Measurements from ENCODE around the gene VANGL2.
"Not testable (repeated sequence)": the region's sequence is repeated elsewhere in the genome, so short reads cannot be mapped to it uniquely, and the experiment has no call there.

Gene VANGL2

GRCh38 chr1:160370561-160371345, 29.6 kb upstream of the VANGL2 start:
- Histone ChIP-seq H3K27ac (ENCODE audit: insufficient read depth, low read length, poor library complexity, severe bottlenecking) (no peak overlapping the region), H3K9me3 (ENCODE audit: control insufficient read depth, low read length) (no peaks in the 10 kb centered on the region), H3K4me1 (ENCODE audit: control insufficient read depth, insufficient read depth, low read length, poor library complexity, severe bottlenecking) (peaks cover under 1% of the 10 kb centered on the region), H3K27me3 (replicated peaks; ENCODE audit: control insufficient read depth, insufficient read depth, low read length, poor library complexity, severe bottlenecking) (no peaks in the 10 kb centered on the region), H3K4me3 (ENCODE audit: insufficient read depth, low read depth, low read length, poor library complexity, severe bottlenecking) (no peak overlapping the region), H3K36me3 (ENCODE audit: control insufficient read depth, insufficient read depth, low read length) (no peaks in the 10 kb centered on the region)
- DNase-seq = no peak

- H3K27me3 ChIP-seq (replicated peaks; ENCODE audit: control insufficient read depth, insufficient read depth, low read length, poor library complexity, severe bottlenecking) = no peaks in the 10 kb centered on the region
- peaks cover 6% of the 10 kb centered on the region for H3K4me1 ChIP-seq (ENCODE audit: control insufficient read depth, insufficient read depth, low read length, poor library complexity, severe bottlenecking)
- H3K9me3 ChIP-seq (ENCODE audit: control insufficient read depth, low read length) = no peaks in the 10 kb centered on the region
- no peaks in the 10 kb centered on the region for H3K36me3 ChIP-seq (ENCODE audit: control insufficient read depth, insufficient read depth, low read length)
- H3K4me3 ChIP-seq (ENCODE audit: insufficient read depth, low read depth, low read length, poor library complexity, severe bottlenecking) = no peak overlapping the region
- no peak for DNase-seq
- no peak overlapping the region for H3K27ac ChIP-seq (ENCODE audit: insufficient read depth, low read length, poor library complexity, severe bottlenecking)
Measured at GRCh38 chr1:160371346-160371631, 29.1 kb upstream of the VANGL2 start.

- no peak overlapping the region for H3K27ac ChIP-seq (ENCODE audit: insufficient read depth, low read length, poor library complexity, severe bottlenecking)
Measured at GRCh38 chr1:160371756-160372155, 28.6 kb upstream of the VANGL2 start.

GRCh38 chr1:160373696-160374095, 26.7 kb upstream of the VANGL2 start:
- peaks cover 8% of the 10 kb centered on the region for H3K4me1 ChIP-seq (ENCODE audit: control insufficient read depth, insufficient read depth, low read length, poor library complexity, severe bottlenecking)
- no peaks in the 10 kb centered on the region for H3K9me3 ChIP-seq (ENCODE audit: control insufficient read depth, low read length)
- no peaks in the 10 kb centered on the region for H3K27me3 ChIP-seq (replicated peaks; ENCODE audit: control insufficient read depth, insufficient read depth, low read length, poor library complexity, severe bottlenecking)
- H3K36me3 ChIP-seq (ENCODE audit: control insufficient read depth, insufficient read depth, low read length) = no peaks in the 10 kb centered on the region
- H3K4me3 ChIP-seq (ENCODE audit: insufficient read depth, low read depth, low read length, poor library complexity, severe bottlenecking) = no peak overlapping the region
- no peak overlapping the region for H3K27ac ChIP-seq (ENCODE audit: insufficient read depth, low read length, poor library complexity, severe bottlenecking)
- no peak for DNase-seq

More at GRCh38 chr1:160371756-160372155, 28.6 kb upstream of the VANGL2 start:
- DNase-seq = no peak
- Histone ChIP-seq H3K4me1 (ENCODE audit: control insufficient read depth, insufficient read depth, low read length, poor library complexity, severe bottlenecking) (peaks cover 8% of the 10 kb centered on the region), H3K4me3 (ENCODE audit: insufficient read depth, low read depth, low read length, poor library complexity, severe bottlenecking) (no peak overlapping the region), H3K36me3 (ENCODE audit: control insufficient read depth, insufficient read depth, low read length) (no peaks in the 10 kb centered on the region), H3K9me3 (ENCODE audit: control insufficient read depth, low read length) (no peaks in the 10 kb centered on the region), H3K27me3 (replicated peaks; ENCODE audit: control insufficient read depth, insufficient read depth, low read length, poor library complexity, severe bottlenecking) (no peaks in the 10 kb centered on the region)

GRCh38 chr1:160374306-160375110, 25.9 kb upstream of the VANGL2 start:
- no peaks in the 10 kb centered on the region for H3K9me3 ChIP-seq (ENCODE audit: control insufficient read depth, low read length)
- no peak overlapping the region for H3K27ac ChIP-seq (ENCODE audit: insufficient read depth, low read length, poor library complexity, severe bottlenecking)
- no peak for DNase-seq
- H3K4me3 ChIP-seq (ENCODE audit: insufficient read depth, low read depth, low read length, poor library complexity, severe bottlenecking) = no peak overlapping the region
- H3K36me3 ChIP-seq (ENCODE audit: control insufficient read depth, insufficient read depth, low read length) = no peaks in the 10 kb centered on the region
- H3K4me1 ChIP-seq (ENCODE audit: control insufficient read depth, insufficient read depth, low read length, poor library complexity, severe bottlenecking) = peaks cover 8% of the 10 kb centered on the region
- no peaks in the 10 kb centered on the region for H3K27me3 ChIP-seq (replicated peaks; ENCODE audit: control insufficient read depth, insufficient read depth, low read length, poor library complexity, severe bottlenecking)

GRCh38 chr1:160375788-160376524, 24.4 kb upstream of the VANGL2 start:
- Histone ChIP-seq H3K27ac (ENCODE audit: insufficient read depth, low read length, poor library complexity, severe bottlenecking) (no peak overlapping the region), H3K9me3 (ENCODE audit: control insufficient read depth, low read length) (no peaks in the 10 kb centered on the region), H3K4me3 (ENCODE audit: insufficient read depth, low read depth, low read length, poor library complexity, severe bottlenecking) (no peak overlapping the region), H3K4me1 (ENCODE audit: control insufficient read depth, insufficient read depth, low read length, poor library complexity, severe bottlenecking) (peaks cover 8% of the 10 kb centered on the region), H3K27me3 (replicated peaks; ENCODE audit: control insufficient read depth, insufficient read depth, low read length, poor library complexity, severe bottlenecking) (no peaks in the 10 kb centered on the region), H3K36me3 (ENCODE audit: control insufficient read depth, insufficient read depth, low read length) (no peaks in the 10 kb centered on the region)
- DNase-seq = no peak

- H3K36me3 ChIP-seq (ENCODE audit: control insufficient read depth, insufficient read depth, low read length) = no peaks in the 10 kb centered on the region
- no peaks in the 10 kb centered on the region for H3K9me3 ChIP-seq (ENCODE audit: control insufficient read depth, low read length)
- peak in 1 of 3 donors; percentile 14 for DNase-seq
- H3K27ac ChIP-seq (ENCODE audit: insufficient read depth, low read length, poor library complexity, severe bottlenecking) = no peak overlapping the region
- peaks cover 8% of the 10 kb centered on the region for H3K4me1 ChIP-seq (ENCODE audit: control insufficient read depth, insufficient read depth, low read length, poor library complexity, severe bottlenecking)
- no peak overlapping the region for H3K4me3 ChIP-seq (ENCODE audit: insufficient read depth, low read depth, low read length, poor library complexity, severe bottlenecking)
- no peaks in the 10 kb centered on the region for H3K27me3 ChIP-seq (replicated peaks; ENCODE audit: control insufficient read depth, insufficient read depth, low read length, poor library complexity, severe bottlenecking)
Measured at GRCh38 chr1:160376525-160377131, 23.7 kb upstream of the VANGL2 start.

- no peak for DNase-seq
- Histone ChIP-seq H3K27ac (ENCODE audit: insufficient read depth, low read length, poor library complexity, severe bottlenecking) (no peak overlapping the region), H3K27me3 (replicated peaks; ENCODE audit: control insufficient read depth, insufficient read depth, low read length, poor library complexity, severe bottlenecking) (no peaks in the 10 kb centered on the region), H3K4me3 (ENCODE audit: insufficient read depth, low read depth, low read length, poor library complexity, severe bottlenecking) (no peak overlapping the region), H3K9me3 (ENCODE audit: control insufficient read depth, low read length) (no peaks in the 10 kb centered on the region), H3K4me1 (ENCODE audit: control insufficient read depth, insufficient read depth, low read length, poor library complexity, severe bottlenecking) (peaks cover 8% of the 10 kb centered on the region), H3K36me3 (ENCODE audit: control insufficient read depth, insufficient read depth, low read length) (no peaks in the 10 kb centered on the region)
Measured at GRCh38 chr1:160377585-160378206, 22.7 kb upstream of the VANGL2 start.

- H3K4me3 ChIP-seq (ENCODE audit: insufficient read depth, low read depth, low read length, poor library complexity, severe bottlenecking); H3K9me3 ChIP-seq (ENCODE audit: control insufficient read depth, low read length); DNase-seq; H3K27ac ChIP-seq (ENCODE audit: insufficient read depth, low read length, poor library complexity, severe bottlenecking); H3K36me3 ChIP-seq (ENCODE audit: control insufficient read depth, insufficient read depth, low read length); H3K4me1 ChIP-seq (ENCODE audit: control insufficient read depth, insufficient read depth, low read length, poor library complexity, severe bottlenecking); H3K27me3 ChIP-seq (replicated peaks; ENCODE audit: control insufficient read depth, insufficient read depth, low read length, poor library complexity, severe bottlenecking): not testable (repeated sequence)
Measured at GRCh38 chr1:160384812-160385211, 15.6 kb upstream of the VANGL2 start.

Data from effector memory CD4-positive, alpha-beta T cell (primary cell).